DND-41 (cell line): ENCODE data around the gene LYRM1.

Experiments used
- CTCF ChIP-seq: IDR thresholded peaks from 2 replicates; pipeline ENCODE4 v1.5.1; 2012; ENCODE audit warnings: borderline replicate concordance, low read length, moderate library complexity, mild to moderate bottlenecking; ENCODE audit not compliant: poor library complexity, severe bottlenecking; ENCODE audit errors: extremely low read depth
- EZH2 ChIP-seq: IDR thresholded peaks from 3 replicates; pipeline ENCODE4 v1.6.1; 2012; ENCODE audit warnings: borderline replicate concordance, low read depth, mild to moderate bottlenecking, moderate library complexity, low read length, inconsistent platforms; ENCODE audit not compliant: severe bottlenecking

GRCh38 chr16:20948444-20948843, 47.9 kb downstream of the LYRM1 start:
- TF ChIP-seq CTCF (no peak), EZH2 (no peak)
